Measurements from ENCODE around the gene HDAC4.

- no peak for TF ChIP-seq SMAD4 (CRISPR knock-in tag; IDR thresholded peaks at IDR 0.05)
- TF ChIP-seq CREM (CRISPR knock-in tag; IDR thresholded peaks at IDR 0.05) = no peak
- no peak for TF ChIP-seq USF2 (CRISPR knock-in tag; IDR thresholded peaks at IDR 0.05)
- no peak for TF ChIP-seq IRF2 (CRISPR knock-in tag; IDR thresholded peaks at IDR 0.05; ENCODE audit: borderline replicate concordance, low read depth)
- no peak for TF ChIP-seq CTCF (IDR thresholded peaks at IDR 0.05)
- no peak for TF ChIP-seq NR2C2 (CRISPR knock-in tag; IDR thresholded peaks at IDR 0.05)
- TF ChIP-seq ARID4B (CRISPR knock-in tag; IDR thresholded peaks at IDR 0.05; ENCODE audit: borderline replicate concordance) = no peak
- TF ChIP-seq ELF4 (CRISPR knock-in tag; IDR thresholded peaks at IDR 0.05; ENCODE audit: low read depth) = no peak
Observed at GRCh38 chr2:239109041-239109927, 291.5 kb downstream of the HDAC4 start.

Data from WTC11 (cell line).